ENCODE measurements around the gene SERP2.

GRCh38 chr13:44401577-44401976 is 28.0 kb downstream of the SERP2 start:
- no peak for TF ChIP-seq POLR2A (IDR thresholded peaks at IDR 0.05)
- no peak for TF ChIP-seq POLR2AphosphoS5 (IDR thresholded peaks at IDR 0.05)
- TF ChIP-seq CTCF (IDR thresholded peaks at IDR 0.05): no peak
